ENCODE data around the gene RPRD1A.
"Not testable (repeated sequence)": the region's sequence is repeated elsewhere in the genome, so short reads cannot be mapped to it uniquely, and the experiment has no call there.

Gene RPRD1A, protein sequence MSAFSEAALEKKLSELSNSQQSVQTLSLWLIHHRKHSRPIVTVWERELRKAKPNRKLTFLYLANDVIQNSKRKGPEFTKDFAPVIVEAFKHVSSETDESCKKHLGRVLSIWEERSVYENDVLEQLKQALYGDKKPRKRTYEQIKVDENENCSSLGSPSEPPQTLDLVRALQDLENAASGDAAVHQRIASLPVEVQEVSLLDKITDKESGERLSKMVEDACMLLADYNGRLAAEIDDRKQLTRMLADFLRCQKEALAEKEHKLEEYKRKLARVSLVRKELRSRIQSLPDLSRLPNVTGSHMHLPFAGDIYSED

DNA sequence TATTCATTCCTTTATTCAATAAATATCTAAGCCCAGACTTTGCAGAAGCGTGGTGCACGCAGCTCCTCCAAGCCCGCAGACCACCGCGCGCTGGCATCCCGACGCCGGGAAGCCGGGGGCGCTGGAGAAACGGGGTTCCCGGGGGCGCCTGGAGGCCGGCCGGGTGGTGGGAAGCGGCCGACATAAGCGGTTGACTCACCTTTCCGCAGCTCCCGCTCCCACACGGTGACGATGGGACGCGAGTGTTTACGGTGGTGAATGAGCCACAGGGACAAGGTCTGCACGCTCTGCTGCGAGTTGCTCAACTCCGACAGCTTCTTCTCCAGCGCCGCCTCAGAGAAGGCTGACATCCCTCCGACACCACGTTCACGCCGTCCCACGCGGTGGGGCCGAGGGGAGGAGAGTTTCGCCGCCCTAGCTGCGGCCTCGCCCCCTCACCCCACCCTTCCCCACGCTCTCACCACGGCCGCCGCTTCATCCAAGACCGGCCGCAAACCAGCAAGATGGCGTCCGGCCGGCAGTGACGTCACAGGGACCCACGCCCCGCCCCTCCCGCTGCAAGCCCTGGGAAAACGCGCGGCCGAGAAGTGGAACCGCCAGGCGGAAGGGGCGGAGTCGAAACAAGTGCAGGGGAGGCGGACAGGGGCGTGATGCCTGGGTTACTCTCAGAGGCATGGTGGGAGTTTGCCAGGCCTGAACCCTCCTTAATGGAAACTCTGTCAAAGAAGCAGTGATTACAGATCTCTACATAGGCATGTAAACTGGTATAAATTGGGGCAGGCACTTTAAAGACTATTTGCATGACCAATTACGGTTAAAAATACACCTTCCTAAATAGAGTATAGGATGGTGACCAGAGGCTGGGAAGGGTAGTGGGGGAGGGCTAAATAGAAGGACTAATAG lies at the start of gene RPRD1A:
RPRD1A (minus strand) TSS at position 505 of the 903 bp plus-strand sequence; CDS start at position 350, 155 bp downstream.
- peak; percentile 97 for DNase-seq

DNA sequence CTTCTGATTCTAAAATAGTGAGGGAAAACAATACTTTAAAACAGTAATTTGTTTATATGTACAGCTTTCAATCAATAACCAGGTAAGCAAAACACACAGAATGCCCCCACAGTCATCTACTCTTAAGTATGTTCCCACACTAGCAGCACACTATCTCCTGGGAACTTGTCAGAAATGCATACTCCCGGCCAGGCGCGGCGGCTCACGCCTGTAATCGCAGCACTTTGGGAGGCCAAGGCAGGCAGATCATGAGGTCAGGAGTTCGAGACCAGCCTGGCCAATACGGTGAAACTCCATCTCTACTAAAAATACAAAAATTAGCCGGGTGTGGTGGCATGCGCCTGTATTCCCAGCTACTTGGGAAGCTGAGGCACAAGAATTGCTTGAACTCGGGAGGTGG lies 49.4 kb upstream of the RPRD1A start:
- not testable (repeated sequence) for DNase-seq

DNA sequence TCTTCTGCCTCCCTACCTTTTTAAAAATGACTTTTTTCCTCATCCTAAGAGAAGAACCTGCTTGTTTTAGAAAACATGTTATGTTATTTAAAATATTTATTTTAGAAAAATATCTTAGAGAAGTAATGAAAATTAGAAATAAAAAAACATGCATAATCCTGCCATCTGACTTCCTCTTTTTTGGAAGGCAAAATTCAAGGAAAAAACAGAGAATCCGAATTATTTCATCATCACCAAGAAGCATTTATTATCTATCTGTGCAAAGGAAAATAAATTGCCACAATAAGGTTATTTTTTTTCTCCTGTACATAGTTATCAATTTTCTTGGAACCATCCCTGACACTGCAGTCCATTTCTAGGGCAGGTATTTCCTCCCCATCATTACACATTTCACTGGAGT lies 47.4 kb upstream of the RPRD1A start:
- DNase-seq = no peak

DNA sequence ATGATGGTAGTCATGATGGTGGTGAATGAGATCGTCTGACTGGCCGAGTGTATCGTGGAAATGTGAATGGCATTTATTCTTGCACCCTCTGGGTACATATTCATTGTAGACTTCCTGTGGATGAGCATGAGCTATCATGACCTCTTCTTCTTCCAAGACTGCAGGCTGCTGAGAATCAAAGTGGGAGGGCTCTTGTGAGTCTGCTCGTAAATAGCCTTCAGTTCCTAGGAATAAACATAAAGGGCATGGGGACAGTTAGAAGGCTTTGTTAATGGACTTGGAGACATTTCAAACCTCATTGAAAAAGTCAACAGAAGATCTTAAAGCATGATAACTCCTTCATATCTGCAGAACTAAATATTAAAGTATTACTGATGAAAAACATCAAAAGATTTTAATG lies 46.9 kb upstream of the RPRD1A start:
- DNase-seq = no peak

DNA sequence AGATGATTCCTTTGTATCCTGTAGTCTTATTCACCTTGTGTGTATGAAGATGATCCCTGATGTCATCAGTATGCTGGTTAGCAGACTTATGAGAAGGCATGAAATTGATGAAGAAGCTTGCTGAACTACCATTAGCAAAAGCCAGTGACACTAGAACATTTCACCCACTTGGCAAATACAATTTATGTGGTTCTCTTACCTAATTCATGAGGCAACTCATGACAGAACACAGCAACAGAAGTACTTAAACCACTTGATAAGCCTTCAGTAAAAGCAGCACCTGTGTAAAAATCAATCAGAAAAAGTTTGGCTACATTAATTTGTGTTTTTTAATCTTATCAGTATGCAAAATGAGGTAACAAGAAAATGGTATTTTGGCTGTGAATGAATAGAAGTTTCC lies 44.9 kb upstream of the RPRD1A start:
- DNase-seq = no peak

DNA sequence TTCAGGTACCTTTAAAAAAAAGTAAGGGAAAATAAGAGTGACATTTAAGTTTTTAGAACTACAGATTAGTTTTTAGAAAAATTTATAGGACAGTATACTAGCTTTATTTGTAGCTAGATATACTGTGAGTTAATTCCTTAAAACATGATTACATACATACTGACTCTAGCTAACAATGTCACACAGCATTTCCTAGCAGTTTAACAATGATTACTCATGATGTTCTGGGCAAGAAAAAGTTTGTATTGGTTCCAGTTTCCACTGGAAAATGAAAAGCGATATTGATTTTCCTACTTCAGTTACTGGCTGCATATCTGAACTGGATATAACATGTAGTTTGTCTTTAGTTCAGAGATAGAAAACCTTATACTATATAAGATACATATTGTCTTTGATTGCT lies 42.4 kb upstream of the RPRD1A start:
- DNase-seq = no peak

DNA sequence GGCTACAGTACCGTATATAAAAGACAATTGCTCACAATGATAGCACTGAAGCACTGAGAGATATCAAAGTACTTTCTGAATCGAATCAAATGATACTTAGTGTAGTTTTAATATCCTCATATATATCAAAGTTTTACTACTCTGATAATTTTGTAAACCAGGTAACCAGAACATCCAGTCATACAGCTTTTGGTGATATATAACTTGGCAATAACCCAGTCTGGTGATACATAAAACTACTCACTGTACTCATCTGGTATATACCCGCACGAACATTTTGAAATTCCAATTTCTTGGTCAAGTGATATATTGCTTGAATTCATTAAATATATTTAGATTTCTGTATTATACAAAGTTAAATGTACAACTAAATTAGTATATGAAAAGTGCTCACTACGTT lies 41.2 kb upstream of the RPRD1A start:
- DNase-seq = no peak

DNA sequence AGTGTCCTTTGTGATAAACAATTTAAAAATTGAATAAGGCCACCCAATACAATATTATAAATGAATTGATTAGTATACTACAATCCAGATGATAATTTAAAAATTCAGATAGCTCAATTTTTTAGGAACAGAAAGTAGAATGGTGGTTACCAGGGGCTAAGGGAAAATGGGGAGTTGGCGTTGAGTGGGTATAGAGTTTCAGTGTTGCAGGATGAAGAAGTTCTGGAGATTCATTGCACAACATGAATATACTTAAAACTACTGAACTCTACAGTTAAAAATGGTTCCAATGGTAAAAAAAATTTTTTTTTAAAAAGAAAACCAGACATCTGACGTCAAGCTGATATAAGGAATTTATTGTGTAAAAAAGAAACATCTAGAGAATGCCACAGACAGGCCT lies 40.8 kb upstream of the RPRD1A start:
- DNase-seq = no peak

DNA sequence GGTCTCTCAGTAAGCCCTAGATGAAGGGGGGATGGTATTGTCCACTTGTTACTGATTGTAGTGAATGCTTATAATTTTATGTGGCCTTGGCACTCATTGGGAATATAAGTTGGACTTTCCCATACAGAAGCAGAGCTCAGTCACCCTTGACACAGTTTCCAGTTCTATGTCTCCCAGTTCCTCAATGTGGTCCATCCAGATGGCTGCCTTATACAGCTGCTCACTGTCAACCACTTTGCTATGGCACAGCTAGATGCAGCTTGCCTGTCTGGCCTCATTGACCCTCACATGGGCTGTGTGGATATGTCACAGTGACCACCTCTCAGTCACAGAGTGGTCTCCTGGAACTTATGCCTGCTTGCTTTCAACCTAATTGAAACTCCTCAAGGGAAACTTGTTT lies 40.1 kb upstream of the RPRD1A start:
- no peak for DNase-seq

DNA sequence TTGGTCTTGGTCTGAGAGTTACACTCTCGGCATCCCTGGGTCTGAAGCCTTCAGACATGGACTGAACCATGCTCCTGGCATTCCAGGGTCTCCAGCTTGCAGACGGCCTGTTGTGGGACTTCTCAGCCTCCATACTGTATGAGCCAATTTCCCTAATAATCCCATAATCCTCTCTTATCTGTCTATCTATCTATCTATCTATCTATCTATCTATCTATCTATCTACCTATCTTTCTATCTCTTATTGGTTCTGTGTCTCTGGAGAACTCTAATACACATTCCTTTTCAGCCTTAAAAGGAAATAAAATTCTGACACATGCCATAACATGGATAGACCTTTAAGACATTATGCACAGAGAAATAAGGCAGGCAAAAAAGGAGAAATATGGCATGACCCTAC lies 37.4 kb upstream of the RPRD1A start:
- no peak for DNase-seq

DNA sequence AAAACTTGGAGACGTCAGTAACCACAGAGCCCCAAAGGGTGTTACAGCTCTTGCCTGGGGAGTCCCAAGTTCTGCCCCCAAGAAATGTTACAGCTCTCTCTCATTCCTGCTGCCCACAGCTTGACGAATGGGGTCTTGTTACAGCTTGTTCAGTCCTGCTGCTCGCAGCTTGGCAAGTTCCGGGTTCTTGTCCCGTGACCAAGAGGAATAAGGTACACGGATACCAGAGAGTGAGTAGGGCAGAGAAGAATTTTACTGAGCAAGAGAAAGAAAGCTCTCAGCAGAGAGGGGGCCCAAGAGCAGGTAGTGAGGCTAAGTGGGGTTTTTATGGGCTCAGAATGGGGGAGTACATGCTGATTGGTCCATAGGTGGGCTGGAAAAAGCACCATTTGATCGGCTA lies 34.6 kb upstream of the RPRD1A start:
- no peak for DNase-seq

DNA sequence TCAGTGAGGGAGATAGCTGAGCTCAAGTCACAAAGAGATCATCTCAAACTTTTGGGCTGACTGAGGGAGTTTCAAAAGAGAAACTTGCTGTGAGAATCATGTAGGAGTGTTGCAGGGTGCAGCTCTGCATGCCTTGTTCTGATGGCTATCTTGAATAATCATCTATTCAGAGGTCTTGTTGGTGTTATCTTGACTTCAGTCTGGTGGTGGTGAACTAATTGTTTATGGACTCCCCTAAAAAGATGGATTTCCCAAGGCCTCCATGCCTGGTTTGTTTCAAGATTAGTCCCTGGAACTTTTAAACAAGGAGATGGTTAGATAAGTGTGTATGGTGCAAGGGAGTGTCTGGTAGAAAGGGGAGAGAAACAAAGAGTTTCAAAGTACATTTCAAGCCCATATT lies 32.0 kb upstream of the RPRD1A start:
- DNase-seq = no peak

DNA sequence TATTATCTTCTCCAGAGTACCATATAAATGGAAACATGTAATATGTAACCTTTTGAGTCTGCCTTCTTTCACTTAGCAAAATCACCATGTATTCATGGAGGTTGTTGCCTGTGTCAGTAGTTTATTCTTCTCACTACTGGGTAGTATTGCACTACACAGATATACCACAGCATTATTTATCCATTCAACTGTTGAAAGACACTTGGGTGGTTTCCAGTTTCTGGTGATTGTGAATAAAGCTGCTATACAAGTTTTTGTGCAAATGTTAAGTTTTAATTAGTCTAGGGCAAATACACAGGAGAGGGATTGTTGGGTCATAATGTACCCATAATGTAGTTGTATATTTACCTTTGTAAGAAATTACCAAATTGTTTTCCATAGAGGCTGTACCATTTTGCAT lies 29.6 kb upstream of the RPRD1A start:
- DNase-seq = no peak

DNA sequence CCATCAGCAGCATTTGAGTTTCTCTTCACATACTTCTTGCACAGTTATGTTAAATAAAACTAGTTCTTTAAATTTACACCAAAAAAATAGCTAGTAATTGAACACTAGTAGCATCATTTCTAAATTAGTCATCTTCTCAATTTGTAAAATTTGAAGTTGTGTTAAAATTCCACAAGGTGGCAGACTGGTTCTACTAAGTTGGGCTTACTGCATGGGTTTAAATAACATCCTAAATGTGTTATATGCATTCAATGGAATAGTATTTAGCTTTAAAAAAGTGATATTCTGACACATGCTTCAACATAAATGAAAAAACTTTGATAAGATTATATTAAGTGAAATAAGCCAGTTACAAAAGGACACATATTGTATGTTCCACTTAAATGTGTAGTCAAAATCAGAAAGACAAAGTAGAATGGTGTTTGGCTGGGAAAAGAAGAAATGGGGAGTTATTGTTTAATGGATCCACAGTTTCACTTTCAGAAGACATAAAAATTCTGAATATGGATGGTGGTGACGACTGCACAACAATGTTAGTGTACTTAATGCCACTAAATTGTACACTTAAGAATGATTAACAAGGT lies 28.7 kb upstream of the RPRD1A start:
- DNase-seq = peak; percentile 60

DNA sequence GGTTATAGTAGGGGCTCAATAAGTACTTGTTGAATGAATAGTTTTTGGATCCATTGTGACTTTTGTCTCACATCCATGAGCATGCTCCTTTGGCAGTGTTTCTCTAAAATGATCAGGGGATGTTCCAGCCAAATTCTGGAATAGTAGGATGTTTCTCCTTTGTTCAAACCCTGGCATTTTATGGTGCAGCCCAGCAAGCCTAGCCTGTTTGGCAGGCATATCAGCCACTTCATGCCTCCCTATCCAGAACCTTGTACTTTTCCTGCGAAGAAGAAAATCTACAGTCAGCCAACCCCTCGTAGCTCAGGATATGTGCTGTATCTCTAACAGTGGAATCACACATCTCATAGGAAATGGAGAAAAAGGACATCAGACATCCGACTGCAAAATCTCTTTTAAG lies 27.1 kb upstream of the RPRD1A start:
- DNase-seq = no peak

DNA sequence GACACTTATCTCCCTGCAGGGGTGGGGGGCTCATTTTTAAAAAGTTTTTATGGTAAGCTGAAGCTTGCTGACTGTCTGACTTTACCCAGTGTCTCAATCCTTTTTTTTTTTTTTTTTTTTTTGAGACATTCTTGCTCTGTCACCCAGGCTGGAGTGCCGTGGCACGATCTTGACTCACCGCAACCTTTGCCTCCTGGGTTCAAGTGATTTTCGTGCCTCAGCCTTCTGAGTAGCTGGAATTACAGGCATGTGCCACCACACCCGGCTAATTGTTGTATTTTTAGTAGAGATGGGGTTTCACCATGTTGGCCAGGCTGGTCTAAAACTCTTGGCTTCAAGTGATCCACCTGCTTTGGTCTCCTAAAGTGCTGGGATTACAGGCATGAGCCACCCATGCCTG lies 24.8 kb upstream of the RPRD1A start:
- DNase-seq = not testable (repeated sequence)

DNA sequence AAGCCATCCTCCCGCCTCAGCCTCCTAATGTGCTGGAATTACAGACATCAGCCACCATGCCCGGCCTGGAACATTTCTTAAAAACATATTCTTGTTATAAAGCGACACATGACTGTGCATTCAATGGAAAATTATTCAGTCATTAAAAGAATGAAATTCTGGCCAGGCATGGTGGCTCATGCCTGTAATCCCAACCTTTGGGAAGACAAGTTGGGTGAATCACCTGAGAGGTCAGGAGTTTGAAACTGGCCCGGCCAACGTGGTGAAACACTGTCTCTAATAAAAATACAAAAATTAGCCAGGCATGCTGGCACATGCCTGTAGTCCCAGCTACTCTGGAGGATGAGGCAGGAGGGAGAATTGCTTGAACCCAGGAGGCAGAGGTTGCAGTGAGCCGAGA lies 21.6 kb upstream of the RPRD1A start:
- DNase-seq = no peak

DNA sequence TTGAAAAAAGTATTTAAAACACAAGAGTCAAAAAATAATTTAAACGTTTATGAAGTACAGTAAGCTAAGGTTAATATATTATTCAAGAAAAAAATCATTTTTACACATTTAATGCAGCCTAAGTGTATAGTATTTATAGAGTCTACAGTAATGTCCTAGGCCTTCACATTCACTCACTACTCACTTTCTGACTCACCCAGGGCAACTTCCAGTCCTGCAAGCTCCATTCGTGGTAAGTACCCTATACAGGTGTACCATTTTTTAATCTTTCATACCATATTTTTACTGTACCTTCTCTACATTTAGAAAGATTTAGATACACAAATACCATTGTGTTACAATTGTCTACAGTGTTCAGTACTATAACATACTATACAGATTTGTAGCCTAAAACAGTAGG lies 20.9 kb upstream of the RPRD1A start:
- no peak for DNase-seq

DNA sequence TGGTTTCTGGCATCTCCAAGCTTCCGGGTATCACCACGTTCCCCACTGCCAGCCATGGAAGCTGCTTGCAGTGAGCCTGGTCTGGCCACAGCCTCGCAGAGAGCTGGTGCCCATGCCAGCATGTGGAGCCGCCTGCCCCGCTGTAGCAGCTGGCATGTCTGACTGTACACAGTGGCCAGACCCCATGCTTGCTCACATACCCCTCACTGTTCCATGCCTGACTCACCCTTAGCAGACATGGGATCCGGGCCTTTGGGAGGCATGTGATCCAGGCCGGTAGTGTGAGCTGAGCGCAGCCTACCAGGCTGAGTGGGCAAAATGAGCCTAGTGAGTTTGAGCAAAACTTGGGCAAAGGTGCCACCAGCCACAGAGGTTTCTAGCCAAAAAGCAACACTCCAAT lies 18.8 kb upstream of the RPRD1A start:
- no peak for DNase-seq

DNA sequence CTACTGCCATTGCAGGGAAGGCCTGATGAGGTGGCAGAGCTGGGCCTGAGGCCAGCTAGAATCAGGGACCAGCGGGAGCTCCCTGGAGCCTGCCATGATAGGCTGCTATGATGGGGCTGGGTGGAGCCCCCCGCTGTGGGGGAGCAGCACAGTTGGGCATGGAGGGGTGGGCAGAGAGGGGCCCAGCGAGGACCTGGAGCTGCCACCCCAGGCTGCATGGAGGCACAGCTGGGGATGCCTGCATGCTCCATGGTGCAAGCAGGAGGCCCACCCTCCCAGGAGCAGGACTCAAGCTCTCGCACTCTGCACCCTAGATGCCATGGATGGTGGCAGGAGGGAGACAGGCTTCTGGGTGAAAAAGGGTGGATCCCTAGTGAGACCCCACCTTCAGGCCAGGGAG lies 17.8 kb upstream of the RPRD1A start:
- DNase-seq = no peak

DNA sequence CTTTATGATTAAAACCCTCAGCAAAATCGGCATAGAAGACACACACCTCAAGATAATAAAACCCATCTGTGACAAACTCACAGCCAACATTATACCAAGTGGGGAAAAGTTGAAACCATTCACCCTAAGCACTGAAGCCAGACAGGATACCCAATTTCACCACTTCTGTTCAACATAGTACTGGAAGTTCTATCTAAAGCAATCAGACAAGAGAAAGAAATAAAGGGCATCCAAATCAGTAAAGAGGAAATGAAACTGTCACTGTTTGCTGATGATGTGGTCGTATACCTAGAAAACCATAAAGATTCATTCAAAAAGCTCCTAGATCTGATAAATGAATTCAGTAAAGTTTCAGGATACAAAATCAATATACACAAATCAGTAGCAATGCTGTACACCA lies 16.4 kb upstream of the RPRD1A start:
- no peak for DNase-seq

DNA sequence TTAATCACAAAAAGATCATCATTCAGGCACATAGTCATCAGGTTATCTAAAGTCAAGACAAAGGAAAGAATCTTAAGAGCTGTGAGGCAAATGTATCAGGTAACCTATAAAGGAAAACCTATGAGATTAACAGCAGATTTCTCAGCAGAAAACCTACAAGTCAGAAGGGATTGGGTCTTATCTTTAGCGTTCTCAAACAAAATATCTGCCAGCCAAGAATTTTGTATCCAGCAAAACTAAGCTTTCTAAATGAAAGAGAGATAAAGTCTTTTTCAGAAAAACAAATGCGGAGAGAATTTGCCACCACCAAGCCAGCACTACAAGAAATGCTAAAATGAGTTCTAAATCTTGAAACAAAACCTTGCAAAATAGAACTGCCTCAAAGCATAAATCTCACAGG lies 13.8 kb upstream of the RPRD1A start:
- DNase-seq = not testable (repeated sequence)

DNA sequence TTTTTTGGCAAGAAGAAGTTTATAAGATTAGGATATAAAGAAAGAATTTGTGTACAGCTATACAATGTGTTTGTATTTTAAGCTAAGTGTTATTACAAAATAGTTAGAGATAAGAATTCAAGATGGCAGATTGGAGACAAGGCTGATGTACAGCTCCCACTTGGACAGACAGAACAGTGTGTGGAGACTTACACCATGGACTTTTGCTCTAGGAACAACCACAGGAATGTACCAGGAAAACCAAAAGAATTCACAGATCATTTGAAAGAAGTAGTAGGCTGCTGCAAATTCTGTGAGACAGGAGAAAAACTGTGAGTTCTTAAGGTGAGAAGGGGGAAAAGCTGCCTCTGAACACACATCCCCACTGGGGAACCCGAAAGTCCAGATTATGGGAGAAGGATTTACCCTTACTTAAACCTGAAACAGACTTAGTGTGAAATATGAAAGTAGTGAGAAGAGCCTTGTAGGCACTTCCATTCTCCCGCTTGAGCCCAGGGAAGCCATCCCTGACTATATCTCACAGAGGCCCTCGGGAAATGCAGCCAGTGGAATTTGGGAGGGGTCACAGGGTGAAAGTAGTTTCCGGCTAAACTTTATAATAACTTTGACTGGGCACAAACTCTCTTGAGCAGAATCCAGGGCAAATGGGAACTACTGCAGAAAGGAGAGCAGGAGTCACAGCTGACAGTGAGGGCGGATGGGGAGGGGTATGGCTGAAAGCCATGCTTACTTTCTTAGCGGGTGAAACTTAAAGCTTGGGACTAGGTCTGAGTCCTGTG lies 11.6 kb upstream of the RPRD1A start:
- no peak for DNase-seq
